Activated naive CD8-positive, alpha-beta T cell treated with anti-CD3 and anti-CD28 coated beads, Interleukin-2, amount 50 U/mL, for 24 hours (primary cell): ENCODE measurements around the gene HERPUD2.
A peak's percentile ranks its signal among the peaks of the same experiment; 100 is the strongest.
"Not testable (repeated sequence)": the region's sequence is repeated elsewhere in the genome, so short reads cannot be mapped to it uniquely, and the experiment has no call there.

Experiments
- ATAC-seq: fragments of 150-1000 bp; cut with Tn5 transposase; one replicate; pipeline ENCODE4 v1.10.0; 2021
- DNase-seq: peaks from one replicate; pipeline ENCODE4 v3.0.0; 2021
- H3K27ac Mint-ChIP-seq: one replicate; pipeline ENCODE4 v1.8.0; 2021; ENCODE audit warnings: mild to moderate bottlenecking, mixed read lengths
- H3K27me3 Mint-ChIP-seq: one replicate; pipeline ENCODE4 v1.8.0; 2021; ENCODE audit warnings: mixed read lengths
- H3K36me3 Mint-ChIP-seq: one replicate; pipeline ENCODE4 v1.8.0; 2021; ENCODE audit warnings: low read depth, mixed read lengths
- H3K4me1 Mint-ChIP-seq: one replicate; pipeline ENCODE4 v1.8.0; 2021; ENCODE audit warnings: mixed read lengths
- H3K4me3 Mint-ChIP-seq: one replicate; pipeline ENCODE4 v1.8.0; 2021; ENCODE audit warnings: mild to moderate bottlenecking, moderate library complexity, mixed read lengths
- H3K9me3 Mint-ChIP-seq: one replicate; pipeline ENCODE4 v1.8.0; 2021; ENCODE audit warnings: mixed read lengths

The HERPUD2 gene

GRCh38 chr7:35700865-35701264 is 5.9 kb upstream of the HERPUD2 start:
- Mint-ChIP-seq H3K27me3 (no peaks in the 10 kb centered on the region), H3K4me1 (peaks cover 38% of the 10 kb centered on the region), H3K4me3 (no peak overlapping the region), H3K27ac (peak overlapping the region; percentile 81), H3K36me3 (peaks cover 5% of the 10 kb centered on the region), H3K9me3 (no peaks in the 10 kb centered on the region)
- DNase-seq = no peak
- ATAC-seq = peak; percentile 2

GRCh38 chr7:35700333-35700732 is 5.4 kb upstream of the HERPUD2 start:
- ATAC-seq (peak; percentile 84), DNase-seq (no peak)
- Mint-ChIP-seq H3K36me3 (peaks cover 5% of the 10 kb centered on the region), H3K9me3 (no peaks in the 10 kb centered on the region), H3K4me3 (peak overlapping the region; percentile 30), H3K4me1 (peaks cover 43% of the 10 kb centered on the region), H3K27ac (peak overlapping the region; percentile 81), H3K27me3 (no peaks in the 10 kb centered on the region)

GRCh38 chr7:35699796-35700305 is 4.9 kb upstream of the HERPUD2 start:
- Mint-ChIP-seq H3K36me3 (peaks cover 5% of the 10 kb centered on the region), H3K27me3 (no peaks in the 10 kb centered on the region), H3K27ac (peak overlapping the region; percentile 81), H3K4me3 (peak overlapping the region; percentile 30), H3K4me1 (peaks cover 43% of the 10 kb centered on the region), H3K9me3 (no peaks in the 10 kb centered on the region)
- ATAC-seq (no peak), DNase-seq (no peak)

GRCh38 chr7:35698382-35698781 is 3.4 kb upstream of the HERPUD2 start:
- H3K27ac Mint-ChIP-seq, H3K36me3 Mint-ChIP-seq, H3K9me3 Mint-ChIP-seq, H3K4me3 Mint-ChIP-seq, ATAC-seq, DNase-seq, H3K27me3 Mint-ChIP-seq: not testable (repeated sequence)
- H3K4me1 Mint-ChIP-seq = peaks cover 48% of the 10 kb centered on the region

GRCh38 chr7:35697414-35698175 is 2.7 kb upstream of the HERPUD2 start:
- no peak overlapping the region for H3K27ac Mint-ChIP-seq
- DNase-seq = no peak
- H3K27me3 Mint-ChIP-seq = no peaks in the 10 kb centered on the region
- no peak for ATAC-seq
- peaks cover 5% of the 10 kb centered on the region for H3K36me3 Mint-ChIP-seq
- peaks cover 56% of the 10 kb centered on the region for H3K4me1 Mint-ChIP-seq
- H3K4me3 Mint-ChIP-seq = no peak overlapping the region
- H3K9me3 Mint-ChIP-seq = no peaks in the 10 kb centered on the region

GRCh38 chr7:35695987-35696386 is 1.1 kb upstream of the HERPUD2 start:
- ATAC-seq = no peak
- peaks cover 61% of the 10 kb centered on the region for H3K4me1 Mint-ChIP-seq
- no peaks in the 10 kb centered on the region for H3K27me3 Mint-ChIP-seq
- no peak for DNase-seq
- H3K9me3 Mint-ChIP-seq = no peaks in the 10 kb centered on the region
- H3K4me3 Mint-ChIP-seq = peak overlapping the region; percentile 97
- peaks cover 5% of the 10 kb centered on the region for H3K36me3 Mint-ChIP-seq
- H3K27ac Mint-ChIP-seq = peak overlapping the region; percentile 97

- Mint-ChIP-seq H3K4me3 (peak overlapping the region; percentile 97), H3K4me1 (peaks cover 61% of the 10 kb centered on the region), H3K27ac (peak overlapping the region; percentile 97), H3K9me3 (no peaks in the 10 kb centered on the region), H3K36me3 (peaks cover 7% of the 10 kb centered on the region), H3K27me3 (no peaks in the 10 kb centered on the region)
- ATAC-seq (peak; percentile 45), DNase-seq (peak; percentile 42)
Measured at GRCh38 chr7:35695473-35695850, 527 bp upstream of the HERPUD2 start.

GRCh38 chr7:35694161-35694783 is 663 bp downstream of the HERPUD2 start:
- Mint-ChIP-seq H3K36me3 (peaks cover 9% of the 10 kb centered on the region), H3K27me3 (no peaks in the 10 kb centered on the region), H3K9me3 (no peaks in the 10 kb centered on the region), H3K4me3 (peak overlapping the region; percentile 95), H3K4me1 (peaks cover 60% of the 10 kb centered on the region), H3K27ac (peak overlapping the region; percentile 80)
- no peak for ATAC-seq
- DNase-seq = no peak

GRCh38 chr7:35691827-35692307 is 3.1 kb downstream of the HERPUD2 start:
- no peaks in the 10 kb centered on the region for H3K9me3 Mint-ChIP-seq
- ATAC-seq = peak; percentile 16
- peaks cover 6% of the 10 kb centered on the region for H3K36me3 Mint-ChIP-seq

GRCh38 chr7:35691366-35691765 is 3.6 kb downstream of the HERPUD2 start:
- Mint-ChIP-seq H3K4me1 (peaks cover 71% of the 10 kb centered on the region), H3K27ac (peak overlapping the region; percentile 80)
- ATAC-seq = no peak

More at GRCh38 chr7:35691827-35692307, 3.1 kb downstream of the HERPUD2 start:
- H3K4me1 Mint-ChIP-seq = peaks cover 74% of the 10 kb centered on the region
- peak overlapping the region; percentile 95 for H3K4me3 Mint-ChIP-seq
- no peaks in the 10 kb centered on the region for H3K27me3 Mint-ChIP-seq
- DNase-seq = peak; percentile 40
- H3K27ac Mint-ChIP-seq = peak overlapping the region; percentile 80

GRCh38 chr7:35690614-35691013 is 4.3 kb downstream of the HERPUD2 start:
- Mint-ChIP-seq H3K4me1 (peaks cover 65% of the 10 kb centered on the region), H3K4me3 (peak overlapping the region; percentile 95), H3K27ac (peak overlapping the region; percentile 80)
- ATAC-seq, H3K36me3 Mint-ChIP-seq, DNase-seq, H3K9me3 Mint-ChIP-seq, H3K27me3 Mint-ChIP-seq: not testable (repeated sequence)

More at GRCh38 chr7:35691366-35691765, 3.6 kb downstream of the HERPUD2 start:
- no peaks in the 10 kb centered on the region for H3K27me3 Mint-ChIP-seq
- H3K9me3 Mint-ChIP-seq = no peaks in the 10 kb centered on the region
- peaks cover 5% of the 10 kb centered on the region for H3K36me3 Mint-ChIP-seq
- no peak for DNase-seq
- peak overlapping the region; percentile 95 for H3K4me3 Mint-ChIP-seq

- Mint-ChIP-seq H3K27ac (no peak overlapping the region), H3K4me1 (peaks cover 67% of the 10 kb centered on the region), H3K27me3 (no peaks in the 10 kb centered on the region), H3K36me3 (peaks cover 15% of the 10 kb centered on the region), H3K9me3 (peaks cover 4% of the 10 kb centered on the region), H3K4me3 (no peak overlapping the region)
- no peak for DNase-seq
- ATAC-seq = no peak
Measured at GRCh38 chr7:35685781-35686180, 9.2 kb downstream of the HERPUD2 start.

- H3K4me1 Mint-ChIP-seq = peaks cover 66% of the 10 kb centered on the region
- peaks cover 4% of the 10 kb centered on the region for H3K9me3 Mint-ChIP-seq
- ATAC-seq = peak; percentile 61
- H3K4me3 Mint-ChIP-seq = peak overlapping the region; percentile 25
- peaks cover 11% of the 10 kb centered on the region for H3K36me3 Mint-ChIP-seq
- no peak for DNase-seq
- H3K27ac Mint-ChIP-seq = peak overlapping the region; percentile 55
- no peaks in the 10 kb centered on the region for H3K27me3 Mint-ChIP-seq
Measured at GRCh38 chr7:35681231-35682029, 13.5 kb downstream of the HERPUD2 start.

- H3K4me1 Mint-ChIP-seq = peaks cover 71% of the 10 kb centered on the region
- peaks cover 4% of the 10 kb centered on the region for H3K9me3 Mint-ChIP-seq
- H3K27me3 Mint-ChIP-seq = no peaks in the 10 kb centered on the region
- H3K4me3 Mint-ChIP-seq = peak overlapping the region; percentile 7
- H3K36me3 Mint-ChIP-seq = peaks cover 11% of the 10 kb centered on the region
- peak overlapping the region; percentile 17 for H3K27ac Mint-ChIP-seq
- ATAC-seq (no peak), DNase-seq (no peak)
Measured at GRCh38 chr7:35680403-35681013, 14.4 kb downstream of the HERPUD2 start.
